AG04450 (cell line): ENCODE results near the gene REV3L. TPM values are rescaled to one million over a fixed set of nuclear protein-coding genes. Genes with fewer than 3 reads are reported as not detected.
A peak's percentile ranks its signal among the peaks of the same experiment; 100 is the strongest.

ENCODE experiments used
- CTCF ChIA-PET: fragments of 300-600, 350-600 bp; formaldehyde crosslinking; extraction: SDS; loops from one replicate; lab custom pipeline; 2022; ENCODE audit warnings: antibody characterized with exemption, inconsistent platforms; lab: Charles Lee
- POLR2A ChIA-PET: fragments of 350-600 bp; formaldehyde crosslinking; extraction: SDS; loops from one replicate; lab custom pipeline; 2021; ENCODE audit warnings: antibody characterized with exemption, inconsistent platforms; lab: Yijun Ruan, JAX
- DNase-seq: peaks from one replicate; pipeline ENCODE4 v3.0.0-alpha.2; 2011; ENCODE audit warnings: low read depth, low spot score
- H3K27ac ChIP-seq: one replicate; pipeline ENCODE4 v1.5.1; 2012; ENCODE audit warnings: low read depth, low read length, control low read depth
- H3K27me3 ChIP-seq: one replicate; pipeline ENCODE4 v1.6.0; 2012; ENCODE audit warnings: low read length; ENCODE audit not compliant: control insufficient read depth, insufficient read depth
- H3K4me3 ChIP-seq: 2 replicates; pipeline ENCODE4 v1.5.1; 2011; ENCODE audit warnings: mild to moderate bottlenecking, low read depth, low read length, control low read depth
- H3K9me3 ChIP-seq: 2 replicates; pipeline ENCODE4 v1.5.1; 2012; ENCODE audit warnings: low read length; ENCODE audit not compliant: control insufficient read depth, insufficient read depth
- CTCF ChIP-seq: IDR thresholded peaks from 2 replicates; pipeline ENCODE4 v1.5.1; 2011; ENCODE audit warnings: low read depth, low read length, control low read depth, inconsistent platforms
- polyA plus RNA-seq: library from polyadenylated mRNA; depleted of rRNA; stranded (reverse); fragments of >200 nt; gene quantifications from 2 replicates; pipeline ENCODE4 v1.2.3, GENCODE V29; 2011

The REV3L gene
- polyA plus RNA-seq, 1 experiment, result 38.4 TPM

GRCh38 chr6:111367393-111368088, 115.5 kb downstream of the REV3L start:
- no peak overlapping the region for H3K27ac ChIP-seq
- H3K4me3 ChIP-seq, result no peak overlapping the region
- ChIA-PET POLR2A (interaction anchor here (0.6 kb wide), 1 partner anchor 275 kb away, joined by 5 read pairs; no protein-coding TSS in a partner anchor), CTCF (interaction anchor here (0.6 kb wide), 1 partner anchor 676 kb away, joined by 4 read pairs; no protein-coding TSS in a partner anchor)
- DNase-seq, result no peak
- no peaks in the 10 kb centered on the region for H3K9me3 ChIP-seq
- TF ChIP-seq CTCF, result no peak
- no peaks in the 10 kb centered on the region for H3K27me3 ChIP-seq

- no peak overlapping the region for H3K4me3 ChIP-seq
- H3K27me3 ChIP-seq, result no peaks in the 10 kb centered on the region
- DNase-seq, result peak; percentile 15
- no peak overlapping the region for H3K27ac ChIP-seq
- TF ChIP-seq CTCF, result peak; percentile 63
- CTCF ChIA-PET, result interaction anchor here (0.5 to 0.8 kb wide), 6 partner anchors 21 to 312 kb away, joined by 3 to 11 read pairs (median 4); no protein-coding TSS in a partner anchor
- POLR2A ChIA-PET, result no interaction called here
- no peaks in the 10 kb centered on the region for H3K9me3 ChIP-seq
Observed at GRCh38 chr6:111361648-111362047, 121.4 kb downstream of the REV3L start.

DNA sequence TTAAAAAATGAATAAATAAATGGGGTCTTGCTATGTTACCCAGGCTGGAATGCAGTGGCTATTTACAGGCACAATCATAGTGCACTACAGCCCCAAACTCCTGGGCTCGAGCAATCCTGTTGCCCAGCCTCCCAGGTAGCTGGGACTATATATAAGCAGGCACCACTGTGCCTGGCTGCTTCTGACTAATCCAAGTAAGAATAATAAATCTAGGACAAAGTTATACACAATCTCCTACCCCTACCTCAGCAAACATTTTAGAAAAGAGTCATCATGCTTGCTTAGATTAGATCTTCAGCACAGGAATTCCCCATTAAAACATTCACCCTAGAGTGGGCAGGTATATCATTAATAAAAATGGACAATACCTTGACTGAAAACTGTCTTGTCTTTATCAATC, 124.6 kb downstream of the REV3L start:
- DNase-seq, result peak; percentile 1
- ChIA-PET CTCF (no interaction called here), POLR2A (no interaction called here)
- Histone ChIP-seq H3K27ac (no peak overlapping the region), H3K9me3 (no peaks in the 10 kb centered on the region), H3K4me3 (no peak overlapping the region), H3K27me3 (no peaks in the 10 kb centered on the region)
- no peak for TF ChIP-seq CTCF

- POLR2A ChIA-PET, result no interaction called here
- CTCF ChIA-PET, result no interaction called here
- H3K27ac ChIP-seq, result no peak overlapping the region
- no peaks in the 10 kb centered on the region for H3K27me3 ChIP-seq
- no peaks in the 10 kb centered on the region for H3K9me3 ChIP-seq
- no peak overlapping the region for H3K4me3 ChIP-seq
- no peak for DNase-seq
- no peak for TF ChIP-seq CTCF
Observed at GRCh38 chr6:111357705-111358104, 125.3 kb downstream of the REV3L start.

DNA sequence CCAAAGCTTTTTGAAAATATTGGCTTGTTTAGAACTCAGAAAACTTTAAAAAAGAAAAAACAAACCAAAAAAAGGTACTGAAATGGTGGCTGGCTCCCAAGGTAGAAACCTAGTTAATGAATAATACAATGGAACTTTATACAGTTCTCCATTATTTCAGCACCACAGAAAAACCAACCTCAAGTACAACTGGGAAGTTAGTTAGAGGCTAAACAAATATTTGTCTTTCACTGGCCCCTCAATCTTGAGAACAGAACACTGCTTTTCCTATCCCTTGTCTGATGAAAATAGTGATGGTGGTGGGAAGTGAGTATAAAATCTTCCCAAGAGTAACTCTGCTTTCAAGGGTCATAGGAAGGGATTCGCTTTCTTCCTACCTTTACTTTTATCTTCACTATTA, 126.5 kb downstream of the REV3L start:
- ChIA-PET POLR2A (no interaction called here), CTCF (no interaction called here)
- no peak for TF ChIP-seq CTCF

More for the DNA sequence above, 126.5 kb downstream of the REV3L start:
- H3K4me3 ChIP-seq, result no peak overlapping the region
- H3K27ac ChIP-seq, result no peak overlapping the region
- H3K9me3 ChIP-seq, result no peaks in the 10 kb centered on the region
- no peak for DNase-seq
- H3K27me3 ChIP-seq, result no peaks in the 10 kb centered on the region
